HG02623 (cell line): ENCODE measurements around the gene FETUB.
"Not testable (repeated sequence)": the region's sequence is repeated elsewhere in the genome, so short reads cannot be mapped to it uniquely, and the experiment has no call there.

ENCODE experiments used
- ATAC-seq: cut with Tn5 transposase; IDR thresholded peaks from one replicate; pipeline ENCODE4 v1.9.1; 2021; ENCODE audit warnings: moderate library complexity; ENCODE audit not compliant: unreplicated experiment

Gene FETUB

DNA sequence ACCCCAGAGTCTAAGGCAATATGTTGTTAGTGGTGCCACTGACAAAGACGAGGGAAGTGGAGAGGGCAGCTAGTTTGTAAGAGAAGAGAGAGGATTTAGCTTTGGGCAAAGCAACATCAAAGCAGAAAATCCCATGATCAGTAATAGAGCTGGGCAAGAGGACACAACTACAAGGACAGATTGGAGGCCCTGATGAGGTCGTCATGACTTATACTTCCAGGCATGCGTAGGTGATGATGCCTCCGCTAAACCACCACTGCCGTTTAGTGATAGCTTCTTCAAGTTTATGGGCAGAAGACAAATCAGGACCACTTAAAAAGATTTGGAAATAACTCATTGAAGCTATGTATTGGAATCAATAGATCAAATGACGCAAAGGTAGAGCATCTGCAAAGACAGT, 28.2 kb downstream of the FETUB start:
- no peak for ATAC-seq

- no peak for ATAC-seq
These were observed 29.3 kb downstream of the FETUB start for GRCh38 chr3:186669378-186670084.

DNA sequence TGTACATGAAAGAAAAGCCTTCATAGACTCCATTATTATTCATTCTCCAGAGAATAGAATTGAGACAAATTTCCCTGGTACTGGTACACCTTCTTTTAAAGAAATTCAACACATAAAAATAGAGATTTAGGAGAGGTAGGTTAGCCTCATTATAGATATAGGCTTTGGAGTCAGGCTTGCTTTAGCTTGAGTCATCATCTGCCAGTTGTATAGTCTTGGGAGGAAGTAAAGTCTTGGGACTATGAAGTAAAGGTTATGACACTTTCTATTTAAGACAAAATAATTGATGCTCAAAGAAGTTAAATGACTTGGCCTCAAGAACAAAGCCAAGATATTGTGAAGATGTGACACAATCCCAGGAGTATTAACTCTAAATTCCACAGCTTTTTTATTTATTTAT, 30.0 kb downstream of the FETUB start:
- ATAC-seq, result no peak

DNA sequence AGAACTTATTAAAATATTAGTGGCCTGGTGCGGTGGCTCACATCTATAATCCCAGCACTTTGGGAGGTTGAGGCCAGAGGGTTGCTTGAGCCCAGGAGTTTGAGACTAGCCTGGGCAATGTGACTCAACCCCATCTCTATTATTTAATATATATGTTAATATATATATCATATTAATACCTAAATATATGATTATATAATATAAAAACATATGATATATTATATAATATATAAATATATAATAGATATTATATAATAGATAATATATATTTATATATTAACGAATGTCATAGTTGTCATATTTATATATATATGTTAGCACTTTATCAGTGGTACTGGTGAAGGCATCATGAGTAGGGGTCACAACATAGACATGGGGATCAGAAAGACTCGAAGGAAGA, 30.9 kb downstream of the FETUB start:
- no peak for ATAC-seq

- no peak for ATAC-seq
These were observed 38.4 kb downstream of the FETUB start for GRCh38 chr3:186678604-186679003.

GRCh38 chr3:186679151-186679550, 39.0 kb downstream of the FETUB start:
- ATAC-seq, result no peak

- no peak for ATAC-seq
These were observed 40.7 kb downstream of the FETUB start for GRCh38 chr3:186680869-186681268.

DNA sequence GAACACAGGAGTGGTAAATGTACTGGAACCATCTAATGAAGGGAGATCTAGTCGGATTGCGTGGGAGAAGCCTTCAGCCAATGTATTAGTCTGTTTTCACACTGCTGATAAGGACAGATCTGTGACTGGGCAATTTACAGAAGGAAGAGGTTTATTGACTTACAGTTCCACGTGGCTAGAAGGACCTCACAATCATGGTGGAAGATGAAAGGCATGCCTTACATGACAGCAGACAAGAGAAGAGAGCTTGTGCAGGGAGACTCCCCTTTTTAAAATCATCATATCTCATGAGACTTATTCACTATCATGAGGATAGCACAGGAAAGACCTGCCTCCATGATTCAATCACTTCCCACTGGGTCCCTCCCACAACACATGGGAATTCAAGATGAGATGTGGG, 42.6 kb downstream of the FETUB start:
- ATAC-seq, result no peak

GRCh38 chr3:186683979-186684378, 43.8 kb downstream of the FETUB start:
- ATAC-seq, result no peak

- not testable (repeated sequence) for ATAC-seq
These were observed 46.3 kb downstream of the FETUB start for GRCh38 chr3:186686475-186686874.

GRCh38 chr3:186687120-186687651, 47.0 kb downstream of the FETUB start:
- no peak for ATAC-seq

- ATAC-seq, result not testable (repeated sequence)
These were observed 50.1 kb downstream of the FETUB start for GRCh38 chr3:186690304-186690703.

DNA sequence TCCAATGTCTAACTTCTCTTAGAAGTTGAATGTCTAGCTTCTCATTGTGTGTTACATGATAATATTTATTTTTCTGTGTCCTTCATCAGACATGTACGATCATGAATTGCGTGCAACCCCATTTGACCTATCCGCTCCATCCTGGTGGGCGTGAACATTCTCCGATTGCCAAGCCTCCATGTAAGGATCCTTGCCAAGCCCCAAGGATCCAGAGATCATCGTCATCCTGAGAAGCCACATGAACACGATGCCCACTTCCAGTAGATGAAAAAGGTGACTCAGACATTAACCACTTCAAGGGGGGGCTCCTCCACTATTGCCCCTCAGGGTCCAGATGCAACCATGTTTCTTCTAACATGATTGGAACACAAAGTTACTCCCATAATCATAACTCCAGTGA, 51.5 kb downstream of the FETUB start:
- ATAC-seq, result no peak

GRCh38 chr3:186693843-186694242, 53.6 kb downstream of the FETUB start:
- no peak for ATAC-seq

- ATAC-seq, result no peak
These were observed 54.3 kb downstream of the FETUB start for GRCh38 chr3:186694288-186695032.

- ATAC-seq, result no peak
These were observed 56.3 kb downstream of the FETUB start for GRCh38 chr3:186696522-186696921.

- ATAC-seq, result no peak
These were observed 57.3 kb downstream of the FETUB start for GRCh38 chr3:186697510-186697909.

GRCh38 chr3:186700267-186700666, 60.1 kb downstream of the FETUB start:
- no peak for ATAC-seq

GRCh38 chr3:186702451-186702850, 62.3 kb downstream of the FETUB start:
- ATAC-seq, result not testable (repeated sequence)
